ENCODE data around the gene ALDH3A1. TPM values are rescaled to one million over a fixed set of nuclear protein-coding genes. Genes with fewer than 3 reads are reported as not detected.

ALDH3A1 gene
- total RNA-seq, 3 donors from 2014 or later (not counting 1 experiment from before 2014, with no cell fraction given) = not detected

DNA sequence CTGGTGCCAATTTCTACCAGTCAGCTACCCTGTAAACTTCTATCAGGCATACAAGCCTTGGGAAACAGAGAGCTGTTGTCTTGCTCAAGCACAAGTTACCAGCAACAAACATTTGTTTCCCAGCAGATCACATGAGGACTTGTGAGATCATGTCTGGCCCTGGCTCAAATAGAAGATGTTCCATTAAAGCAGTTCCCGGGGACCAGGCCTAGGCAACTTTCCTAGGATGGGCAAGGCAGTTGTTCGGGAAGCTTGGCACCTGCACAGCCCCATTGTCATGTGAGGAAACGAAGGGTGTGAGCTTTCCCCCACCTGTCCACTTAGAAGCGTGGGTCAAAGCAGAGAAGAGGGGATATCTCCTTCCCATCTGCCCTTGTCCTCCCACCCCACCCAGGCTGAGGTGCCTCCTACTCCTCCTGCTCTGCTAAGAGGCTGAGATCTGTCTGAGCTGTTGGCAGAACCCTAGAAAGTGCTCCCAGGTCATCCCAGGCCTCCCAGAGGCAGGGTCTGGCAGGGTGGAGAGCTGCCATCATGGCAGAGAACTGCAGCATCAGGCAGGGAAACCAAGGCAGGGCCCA lies 20.5 kb downstream of the ALDH3A1 start:
- no peak for ATAC-seq
- H3K27ac Mint-ChIP-seq = no peak overlapping the region

DNA sequence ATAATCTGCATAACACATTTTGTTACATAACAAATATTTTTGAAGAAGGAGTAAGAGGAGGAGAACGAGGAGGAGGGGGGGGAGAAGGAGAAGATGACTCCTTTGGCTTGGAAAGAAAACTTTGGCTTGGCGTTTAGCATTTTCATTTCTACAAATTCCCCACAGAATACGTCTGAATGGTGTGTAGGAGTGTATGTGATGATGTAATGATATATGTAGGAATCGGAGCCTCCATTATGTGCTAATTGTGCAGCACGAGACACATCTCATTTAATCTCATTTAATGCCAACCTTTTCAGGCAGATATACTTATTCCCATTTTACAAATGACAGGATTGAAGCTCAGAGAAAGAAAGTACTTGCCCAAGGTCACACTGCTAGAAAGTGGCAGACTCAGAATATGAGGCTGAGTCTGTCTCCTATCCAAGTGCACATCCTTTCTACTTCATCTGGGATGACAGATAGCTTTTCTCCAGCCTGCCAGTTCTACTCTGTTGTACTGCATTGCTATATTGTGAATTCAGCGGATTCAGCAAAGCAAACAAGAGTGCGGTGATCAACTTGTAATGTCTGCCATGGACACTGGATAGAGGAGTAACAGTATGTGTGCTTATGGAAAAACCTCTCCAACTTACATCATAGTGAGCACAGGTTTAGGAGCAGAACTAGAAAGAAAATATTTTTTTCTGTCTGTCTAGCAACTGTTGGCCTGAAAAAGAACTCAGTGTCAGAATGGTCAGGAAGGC lies 21.3 kb downstream of the ALDH3A1 start:
- no peak for ATAC-seq
- H3K4me3 ChIP-seq (ENCODE audit: low read length) = no peak overlapping the region
- DNase-seq = no peak
- Mint-ChIP-seq H3K4me3 (no peak overlapping the region), H3K4me1 (peaks cover 8 to 16% of the 10 kb centered on the region in 2 donors), H3K9me3 (no peaks in the 10 kb centered on the region), H3K27me3 (ENCODE audit: low read depth in 2 of 2) (no peaks in the 10 kb centered on the region), H3K36me3 (no peaks in the 10 kb centered on the region), H3K27ac (no peak overlapping the region)
- TF ChIP-seq, protein P1, sequence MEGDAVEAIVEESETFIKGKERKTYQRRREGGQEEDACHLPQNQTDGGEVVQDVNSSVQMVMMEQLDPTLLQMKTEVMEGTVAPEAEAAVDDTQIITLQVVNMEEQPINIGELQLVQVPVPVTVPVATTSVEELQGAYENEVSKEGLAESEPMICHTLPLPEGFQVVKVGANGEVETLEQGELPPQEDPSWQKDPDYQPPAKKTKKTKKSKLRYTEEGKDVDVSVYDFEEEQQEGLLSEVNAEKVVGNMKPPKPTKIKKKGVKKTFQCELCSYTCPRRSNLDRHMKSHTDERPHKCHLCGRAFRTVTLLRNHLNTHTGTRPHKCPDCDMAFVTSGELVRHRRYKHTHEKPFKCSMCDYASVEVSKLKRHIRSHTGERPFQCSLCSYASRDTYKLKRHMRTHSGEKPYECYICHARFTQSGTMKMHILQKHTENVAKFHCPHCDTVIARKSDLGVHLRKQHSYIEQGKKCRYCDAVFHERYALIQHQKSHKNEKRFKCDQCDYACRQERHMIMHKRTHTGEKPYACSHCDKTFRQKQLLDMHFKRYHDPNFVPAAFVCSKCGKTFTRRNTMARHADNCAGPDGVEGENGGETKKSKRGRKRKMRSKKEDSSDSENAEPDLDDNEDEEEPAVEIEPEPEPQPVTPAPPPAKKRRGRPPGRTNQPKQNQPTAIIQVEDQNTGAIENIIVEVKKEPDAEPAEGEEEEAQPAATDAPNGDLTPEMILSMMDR (IDR thresholded peaks at IDR 0.05) = no peak
- H3K27ac ChIP-seq (ENCODE audit: low read length) = no peak overlapping the region
- 100% methylated on average over 1 of the region's 7 CpGs for WGBS (ENCODE audit: insufficient coverage)
- no peaks in the 10 kb centered on the region for H3K9me3 ChIP-seq (ENCODE audit: control insufficient read depth, insufficient read depth, low read length)
- no peaks in the 10 kb centered on the region for H3K27me3 ChIP-seq (ENCODE audit: control insufficient read depth, insufficient read depth, low read length)
- intact Hi-C loops (cut with micrococcal nuclease) = no loop called here
- peaks cover 14% of the 10 kb centered on the region for H3K4me1 ChIP-seq (ENCODE audit: control insufficient read depth, insufficient read depth, low read length)
- no peaks in the 10 kb centered on the region for H3K36me3 ChIP-seq (ENCODE audit: control insufficient read depth, insufficient read depth, low read length)

More for the DNA sequence above, 20.5 kb downstream of the ALDH3A1 start:
- H3K4me3 Mint-ChIP-seq = no peak overlapping the region
- DNase-seq = no peak
- Histone ChIP-seq H3K4me1 (ENCODE audit: control insufficient read depth, insufficient read depth, low read length) (peaks cover 14% of the 10 kb centered on the region), H3K9me3 (ENCODE audit: control insufficient read depth, insufficient read depth, low read length) (no peaks in the 10 kb centered on the region), H3K27me3 (ENCODE audit: control insufficient read depth, insufficient read depth, low read length) (no peaks in the 10 kb centered on the region), H3K4me3 (ENCODE audit: low read length) (no peak overlapping the region), H3K27ac (ENCODE audit: low read length) (no peak overlapping the region), H3K36me3 (ENCODE audit: control insufficient read depth, insufficient read depth, low read length) (no peaks in the 10 kb centered on the region)
- H3K27me3 Mint-ChIP-seq (ENCODE audit: low read depth in 2 of 2) = no peaks in the 10 kb centered on the region
- WGBS (ENCODE audit: insufficient coverage) = 94% methylated on average over 4 of the region's 4 CpGs
- H3K36me3 Mint-ChIP-seq = no peaks in the 10 kb centered on the region
- peaks cover 8 to 16% of the 10 kb centered on the region in 2 donors for H3K4me1 Mint-ChIP-seq
- intact Hi-C loops (cut with micrococcal nuclease) = no loop called here
- TF ChIP-seq, protein P1 (IDR thresholded peaks at IDR 0.05) = no peak
- no peaks in the 10 kb centered on the region for H3K9me3 Mint-ChIP-seq

DNA sequence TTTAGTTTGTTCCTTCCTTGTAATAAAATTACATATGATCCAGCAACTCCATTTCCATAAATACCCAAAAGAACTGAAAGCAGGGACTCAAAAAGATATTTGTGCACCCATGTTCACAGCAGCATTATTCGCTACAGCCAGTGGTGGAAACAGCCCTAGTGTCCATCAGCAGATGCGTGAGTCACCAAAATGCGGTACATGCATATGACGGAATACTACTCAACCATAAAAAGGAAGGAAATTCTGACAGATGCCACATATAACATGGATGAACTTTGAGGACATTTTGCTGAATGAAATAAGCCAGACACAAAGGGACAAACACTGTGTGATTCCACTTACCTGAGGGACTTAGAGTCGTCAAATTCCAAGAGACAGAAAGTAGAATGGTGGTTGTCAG lies 22.6 kb downstream of the ALDH3A1 start:
- Histone ChIP-seq H3K9me3 (ENCODE audit: control insufficient read depth, insufficient read depth, low read length) (no peaks in the 10 kb centered on the region), H3K36me3 (ENCODE audit: control insufficient read depth, insufficient read depth, low read length) (no peaks in the 10 kb centered on the region), H3K27me3 (ENCODE audit: control insufficient read depth, insufficient read depth, low read length) (no peaks in the 10 kb centered on the region), H3K27ac (ENCODE audit: low read length) (no peak overlapping the region), H3K4me1 (ENCODE audit: control insufficient read depth, insufficient read depth, low read length) (peaks cover 14% of the 10 kb centered on the region), H3K4me3 (ENCODE audit: low read length) (no peak overlapping the region)
- peak overlapping the region; percentile 79 for H3K4me3 Mint-ChIP-seq
- H3K36me3 Mint-ChIP-seq = no peaks in the 10 kb centered on the region
- 91% methylated on average over 5 of the region's 5 CpGs for WGBS (ENCODE audit: insufficient coverage)
- DNase-seq (no peak), ATAC-seq (no peak)
- H3K4me1 Mint-ChIP-seq = peaks cover 8 to 16% of the 10 kb centered on the region in 2 donors
- H3K27me3 Mint-ChIP-seq (ENCODE audit: low read depth in 2 of 2) = no peaks in the 10 kb centered on the region
- H3K9me3 Mint-ChIP-seq = no peaks in the 10 kb centered on the region
- intact Hi-C loops (cut with micrococcal nuclease) = no loop called here
- TF ChIP-seq, protein P1 (IDR thresholded peaks at IDR 0.05) = no peak
- H3K27ac Mint-ChIP-seq = peak overlapping the region; percentile 49 to 84
